ENCODE results near the gene PIGR.

PIGR gene

DNA sequence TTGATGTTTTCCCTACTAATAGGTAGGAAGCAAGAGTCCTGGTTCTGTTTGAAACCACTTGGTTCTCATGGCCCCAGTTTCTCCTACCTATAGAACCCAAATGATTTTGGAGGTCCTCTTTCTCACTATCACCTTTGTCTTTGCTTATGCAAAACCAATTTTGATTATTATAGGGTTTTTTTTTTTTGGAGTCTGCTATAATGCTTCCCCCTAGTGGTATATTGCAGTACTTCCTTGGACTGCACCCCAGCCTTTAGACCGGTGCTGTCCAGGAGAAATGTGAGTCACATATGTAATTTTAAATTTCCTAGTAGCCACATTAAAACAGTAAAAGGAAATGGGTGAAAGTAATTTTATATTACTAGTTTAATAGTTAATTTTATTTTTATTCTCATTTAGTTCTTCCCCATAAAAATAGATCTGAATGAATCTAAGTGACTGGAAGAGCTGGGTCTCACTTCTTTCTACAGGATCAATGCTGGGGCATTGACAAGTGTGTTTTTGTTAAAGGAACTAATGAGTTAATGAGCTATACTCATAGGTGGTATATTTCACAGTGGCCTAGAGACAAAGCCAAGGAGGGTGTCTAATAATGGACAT lies 35.1 kb downstream of the PIGR start:
- CTCF ChIA-PET, result interaction anchor here (0.6 to 3.4 kb wide), 21 partner anchors 17 to 607 kb away, joined by 3 to 34 read pairs (median 4); partner anchors contain the start of gene IL20
- TF ChIP-seq, protein P1, sequence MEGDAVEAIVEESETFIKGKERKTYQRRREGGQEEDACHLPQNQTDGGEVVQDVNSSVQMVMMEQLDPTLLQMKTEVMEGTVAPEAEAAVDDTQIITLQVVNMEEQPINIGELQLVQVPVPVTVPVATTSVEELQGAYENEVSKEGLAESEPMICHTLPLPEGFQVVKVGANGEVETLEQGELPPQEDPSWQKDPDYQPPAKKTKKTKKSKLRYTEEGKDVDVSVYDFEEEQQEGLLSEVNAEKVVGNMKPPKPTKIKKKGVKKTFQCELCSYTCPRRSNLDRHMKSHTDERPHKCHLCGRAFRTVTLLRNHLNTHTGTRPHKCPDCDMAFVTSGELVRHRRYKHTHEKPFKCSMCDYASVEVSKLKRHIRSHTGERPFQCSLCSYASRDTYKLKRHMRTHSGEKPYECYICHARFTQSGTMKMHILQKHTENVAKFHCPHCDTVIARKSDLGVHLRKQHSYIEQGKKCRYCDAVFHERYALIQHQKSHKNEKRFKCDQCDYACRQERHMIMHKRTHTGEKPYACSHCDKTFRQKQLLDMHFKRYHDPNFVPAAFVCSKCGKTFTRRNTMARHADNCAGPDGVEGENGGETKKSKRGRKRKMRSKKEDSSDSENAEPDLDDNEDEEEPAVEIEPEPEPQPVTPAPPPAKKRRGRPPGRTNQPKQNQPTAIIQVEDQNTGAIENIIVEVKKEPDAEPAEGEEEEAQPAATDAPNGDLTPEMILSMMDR (conservative IDR thresholded peaks at IDR 0.05; ENCODE audit: low read depth), result peak; percentile 87
- POLR2A ChIA-PET (ENCODE audit: low non-redundant PET), result no interaction called here
- DNase-seq (ENCODE audit: low spot score), result peak; percentile 93
- no peak overlapping the region for H3K27ac ChIP-seq

DNA sequence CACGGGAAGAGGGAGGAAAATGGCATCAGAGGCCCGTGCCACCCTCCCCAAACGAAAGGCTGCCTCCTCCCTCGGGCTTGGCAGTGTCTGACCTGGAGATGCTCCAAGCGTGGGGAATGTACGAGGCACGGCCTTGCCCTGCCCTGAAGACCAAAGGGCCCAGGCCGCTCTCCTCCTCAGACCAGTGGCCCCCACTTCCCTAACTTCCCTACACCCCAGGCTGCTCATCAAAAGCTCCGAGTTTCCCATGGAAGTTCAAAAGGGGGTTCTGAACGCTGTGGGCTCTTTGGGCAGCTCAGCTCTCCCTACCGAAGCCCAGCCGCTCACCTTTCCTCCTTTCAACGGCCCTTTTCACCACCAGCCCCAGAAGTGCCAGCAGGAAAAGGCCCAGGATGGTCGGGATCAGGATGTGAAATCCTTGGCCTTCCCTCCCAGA lies 36.4 kb downstream of the PIGR start:
- TF ChIP-seq, protein P1 (conservative IDR thresholded peaks at IDR 0.05; ENCODE audit: low read depth), result no peak
- H3K27ac ChIP-seq, result peak overlapping the region; percentile 76
- no peak for DNase-seq (ENCODE audit: low spot score)
- ChIA-PET CTCF (interaction anchor here (0.6 to 2.3 kb wide), 17 partner anchors 15 to 850 kb away, joined by 3 to 20 read pairs (median 4); partner anchors contain the start of gene IL20), POLR2A (ENCODE audit: low non-redundant PET) (interaction anchor here (0.6 to 1.4 kb wide), 2 partner anchors 255 to 274 kb away, joined by 6 to 10 read pairs; partner anchors contain the start of gene DYRK3)

DNA sequence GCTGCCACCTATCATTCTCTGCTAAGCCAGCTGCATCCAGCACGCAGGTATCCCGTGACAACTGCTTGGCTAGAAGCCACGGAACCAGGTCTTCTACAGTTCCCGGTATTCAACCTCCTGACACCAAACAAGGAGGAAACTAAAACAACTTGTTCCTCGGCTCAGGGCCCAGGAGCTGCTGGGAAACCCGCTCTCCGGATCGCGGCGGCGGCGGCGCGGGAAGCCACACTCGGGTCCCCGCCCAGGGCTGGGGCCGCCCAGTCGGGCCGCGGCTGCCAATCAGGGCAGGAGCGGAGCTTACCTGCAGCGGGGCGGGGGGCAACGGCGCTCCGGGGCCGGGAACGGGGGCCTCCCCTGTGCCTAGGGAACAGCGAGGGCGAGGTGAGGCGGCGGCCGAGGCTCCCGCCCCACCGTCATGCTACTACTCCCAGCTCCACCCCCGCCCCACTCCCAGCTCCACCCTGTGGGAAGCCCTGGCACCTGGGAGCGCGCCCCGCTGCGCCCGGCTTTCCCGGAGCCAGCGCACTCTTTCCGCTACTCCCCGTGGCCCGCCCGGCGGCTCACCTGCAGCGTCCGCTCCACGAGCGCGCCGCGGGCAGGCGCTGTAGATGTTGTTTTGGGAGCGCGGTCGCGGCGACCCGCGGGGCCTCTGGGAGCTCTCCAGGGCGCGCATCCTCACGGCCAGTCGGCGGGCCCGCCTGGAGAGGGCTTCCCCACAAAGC lies 36.9 kb downstream of the PIGR start:
- peak; percentile 86 for DNase-seq (ENCODE audit: low spot score)
- TF ChIP-seq, protein P1 (conservative IDR thresholded peaks at IDR 0.05; ENCODE audit: low read depth), result no peak
- H3K27ac ChIP-seq, result peak overlapping the region; percentile 76
- ChIA-PET POLR2A (ENCODE audit: low non-redundant PET) (interaction anchor here (0.5 to 1.4 kb wide), 7 partner anchors 14 to 875 kb away, joined by 3 to 10 read pairs (median 5); partner anchors contain the start of genes DYRK3 and EIF2D), CTCF (interaction anchor here (0.5 to 2.3 kb wide), 23 partner anchors 14 to 849 kb away, joined by 3 to 20 read pairs (median 4); partner anchors contain the start of gene IL20)

DNA sequence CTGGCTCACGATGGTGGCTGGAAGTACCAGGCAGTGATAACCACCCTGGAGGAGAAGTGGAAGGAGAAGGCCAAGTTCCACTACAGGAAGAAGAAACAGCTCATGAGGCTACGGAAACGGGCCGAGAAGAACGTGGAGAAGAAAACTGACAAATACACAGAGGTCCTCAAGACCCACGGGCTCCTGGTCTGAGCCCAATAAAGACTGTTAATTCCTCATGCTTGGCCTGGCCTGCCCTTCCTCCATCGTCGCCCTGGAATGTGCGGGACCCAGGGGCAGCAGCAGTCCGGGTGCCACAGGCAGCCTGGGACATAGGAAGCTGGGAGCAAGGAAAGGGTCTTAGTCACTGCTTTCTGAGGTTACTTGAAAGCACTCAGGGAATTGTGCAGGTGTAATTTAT lies 38.2 kb downstream of the PIGR start:
- DNase-seq (ENCODE audit: low spot score), result no peak
- POLR2A ChIA-PET (ENCODE audit: low non-redundant PET), result no interaction called here
- TF ChIP-seq, protein P1 (conservative IDR thresholded peaks at IDR 0.05; ENCODE audit: low read depth), result no peak
- no peak overlapping the region for H3K27ac ChIP-seq
- CTCF ChIA-PET, result interaction anchor here (0.6 to 2.3 kb wide), 7 partner anchors 13 to 274 kb away, joined by 3 to 20 read pairs (median 4); partner anchors contain the start of gene IL20

DNA sequence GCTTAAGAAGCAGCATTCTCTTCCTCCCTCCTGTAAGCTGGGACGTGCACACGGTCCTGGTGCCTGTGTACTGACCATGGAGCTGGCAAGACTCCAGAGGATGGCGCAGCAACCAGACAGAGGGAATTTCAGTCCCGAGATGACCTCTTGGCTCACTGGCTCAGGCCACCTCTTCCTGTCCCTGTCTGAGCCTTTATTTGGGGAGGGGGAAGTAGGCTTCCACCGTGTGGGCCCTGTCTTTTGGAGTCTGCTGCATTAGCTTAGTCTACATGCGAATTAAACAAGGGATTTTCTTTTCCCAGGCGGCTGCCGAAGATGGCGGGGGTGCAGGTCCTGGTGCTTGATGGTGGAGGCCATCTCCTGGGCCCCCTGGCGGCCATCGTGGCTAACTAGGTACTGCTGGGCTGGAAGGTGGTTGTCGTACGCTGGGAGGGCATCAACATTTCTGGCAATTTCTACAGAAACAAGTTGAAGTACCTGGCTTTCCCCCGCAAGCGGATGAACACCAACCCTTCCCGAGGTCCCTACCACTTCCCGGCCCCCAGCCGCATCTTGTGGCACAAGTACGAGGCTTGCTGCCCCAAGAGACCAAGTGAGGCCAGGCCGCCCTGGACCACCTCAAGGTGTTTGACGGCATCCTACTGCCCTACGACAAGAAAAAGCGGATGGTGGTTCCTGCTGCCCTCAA lies 38.8 kb downstream of the PIGR start:
- ChIA-PET POLR2A (ENCODE audit: low non-redundant PET) (no interaction called here), CTCF (interaction anchor here (1.0 to 2.2 kb wide), 2 partner anchors 42 to 99 kb away, joined by 3 to 14 read pairs; partner anchors contain the start of gene IL20)
- no peak overlapping the region for H3K27ac ChIP-seq
- no peak for DNase-seq (ENCODE audit: low spot score)
- TF ChIP-seq, protein P1 (conservative IDR thresholded peaks at IDR 0.05; ENCODE audit: low read depth), result no peak

All from RWPE1 (cell line).